Neural cell (in vitro differentiated cells): ENCODE results near the gene ZBTB9. TPM values are rescaled to one million over a fixed set of nuclear protein-coding genes. Genes with fewer than 3 reads are reported as not detected.
A peak's percentile ranks its signal among the peaks of the same experiment; 100 is the strongest.

Experiments
- H2AFZ ChIP-seq: fragments of 200-600, 300-800 bp; sonication (generic), shearing (Covaris generic); 2 replicates; pipeline ENCODE4 v1.6.0; 2014; ENCODE audit warnings: low read depth, mild to moderate bottlenecking, antibody characterized with exemption, low read length, moderate library complexity
- H3F3A ChIP-seq: fragments of 200-600 bp; shearing (Covaris generic); 2 replicates; pipeline ENCODE4 v1.6.1; 2016; ENCODE audit warnings: mild to moderate bottlenecking, moderate library complexity, mixed read lengths, antibody characterized with exemption, low read length; ENCODE audit not compliant: insufficient read depth, poor library complexity, severe bottlenecking
- H3K27ac ChIP-seq: fragments of 200-600, 300-800 bp; sonication (generic), shearing (Covaris generic); 2 replicates; pipeline ENCODE4 v1.5.1; 2014; ENCODE audit warnings: mild to moderate bottlenecking, low read length, moderate library complexity
- H3K27me3 ChIP-seq: fragments of 300-800, 200-600 bp; sonication (generic), shearing (Covaris generic); 2 replicates; pipeline ENCODE4 v1.6.0; 2014; ENCODE audit warnings: mild to moderate bottlenecking, low read depth, low read length, moderate library complexity; ENCODE audit not compliant: insufficient read depth
- H3K36me3 ChIP-seq: fragments of 300-800, 200-600 bp; sonication (generic), shearing (Covaris generic); 2 replicates; pipeline ENCODE4 v1.5.1; 2014; ENCODE audit warnings: mild to moderate bottlenecking, antibody characterized with exemption, low read length, moderate library complexity; ENCODE audit not compliant: insufficient read depth
- H3K4me2 ChIP-seq: fragments of 300-800, 200-600 bp; sonication (generic), shearing (Covaris generic); 2 replicates; pipeline ENCODE4 v1.6.0; 2014; ENCODE audit warnings: mild to moderate bottlenecking, low read length
- H3K4me3 ChIP-seq: fragments of 300-800, 200-600 bp; sonication (generic), shearing (Covaris generic); 2 replicates; pipeline ENCODE4 v1.5.1; 2014; ENCODE audit warnings: mild to moderate bottlenecking, low read length, moderate library complexity
- H3K79me2 ChIP-seq: fragments of 200-600 bp; shearing (Covaris generic); replicated peaks from 2 replicates; pipeline ENCODE4 v1.6.0; 2014; ENCODE audit warnings: mild to moderate bottlenecking, low read length, moderate library complexity; ENCODE audit not compliant: insufficient read depth
- H3K9ac ChIP-seq: fragments of 300-800, 200-600 bp; sonication (generic), shearing (Covaris generic); 2 replicates; pipeline ENCODE4 v1.6.1; 2016; ENCODE audit warnings: mild to moderate bottlenecking, low read length, mixed read lengths
- H3K9me2 ChIP-seq: fragments of 200-600 bp; shearing (Covaris generic); 2 replicates; pipeline ENCODE4 v1.6.1; 2016; ENCODE audit warnings: mild to moderate bottlenecking, low read length, mixed read lengths; ENCODE audit not compliant: insufficient read depth
- H3K9me3 ChIP-seq: fragments of 200-600, 300-800 bp; sonication (generic), shearing (Covaris generic); 2 replicates; pipeline ENCODE4 v1.6.1; 2016; ENCODE audit warnings: mild to moderate bottlenecking, mixed run types, low read length, moderate library complexity, mixed read lengths
- H4K20me1 ChIP-seq: fragments of 200-600 bp; shearing (Covaris generic); 2 replicates; pipeline ENCODE4 v1.6.1; 2016; ENCODE audit warnings: mild to moderate bottlenecking, mixed run types; ENCODE audit not compliant: insufficient read depth
- EP300 ChIP-seq: fragments of 450-650 bp; conservative IDR thresholded peaks from 2 replicates; pipeline ENCODE4 v1.6.1; 2014; ENCODE audit warnings: antibody characterized with exemption, mild to moderate bottlenecking, moderate library complexity; ENCODE audit not compliant: poor library complexity, severe bottlenecking
- EZH2 ChIP-seq: fragments of 200-600, 300-800 bp; shearing (Covaris generic), sonication (generic); IDR thresholded peaks from 2 replicates; pipeline ENCODE4 v1.6.1; 2014; ENCODE audit warnings: antibody characterized with exemption, low read length, borderline replicate concordance, mild to moderate bottlenecking; ENCODE audit not compliant: insufficient read depth, poor library complexity, severe bottlenecking
- MXI1 ChIP-seq: fragments of 450-650 bp; conservative IDR thresholded peaks from 2 replicates; pipeline ENCODE4 v1.6.1; 2014; ENCODE audit warnings: antibody characterized with exemption, mild to moderate bottlenecking; ENCODE audit not compliant: poor library complexity, severe bottlenecking
- POLR2AphosphoS5 ChIP-seq: IDR thresholded peaks from 2 replicates; pipeline ENCODE4 v1.6.1; 2012
- RAD21 ChIP-seq: fragments of 450-650 bp; conservative IDR thresholded peaks from 2 replicates; pipeline ENCODE4 v1.6.1; 2014; ENCODE audit warnings: antibody characterized with exemption, mild to moderate bottlenecking, moderate library complexity
- SMC3 ChIP-seq: fragments of 450-650 bp; conservative IDR thresholded peaks from 2 replicates; pipeline ENCODE4 v1.6.1; 2014; ENCODE audit warnings: antibody characterized with exemption, mild to moderate bottlenecking, moderate library complexity; ENCODE audit not compliant: poor library complexity
- TAF1 ChIP-seq: IDR thresholded peaks from 2 replicates; pipeline ENCODE4 v1.6.1; 2012; ENCODE audit warnings: low read depth
- polyA plus RNA-seq: library from polyadenylated mRNA; depleted of rRNA; stranded (reverse); fragments of >200 nt; gene quantifications from 2 replicates; pipeline ENCODE4 v1.2.3, GENCODE V29; 2014
- TF ChIP-seq, protein P1 (sequence below): IDR thresholded peaks from 2 replicates; pipeline ENCODE4 v1.6.1; 2012; ENCODE audit warnings: borderline replicate concordance
- TF ChIP-seq, protein P2 (sequence below): fragments of 450-650 bp; IDR thresholded peaks from 2 replicates; pipeline ENCODE4 v1.5.1; 2014; ENCODE audit warnings: antibody characterized with exemption, mild to moderate bottlenecking, moderate library complexity; ENCODE audit not compliant: poor library complexity, severe bottlenecking

Gene ZBTB9
- polyA plus RNA-seq, 1 donor from 2014 or later = 7.7 TPM

- Histone ChIP-seq H3K79me2 (peaks cover 42% of the 10 kb centered on the region), H3K4me3 (peak overlapping the region; percentile 87), H3K9me3 (no peaks in the 10 kb centered on the region), H3K4me2 (peak overlapping the region; percentile 95), H2AFZ (no peak overlapping the region), H3F3A (peaks cover 3% of the 10 kb centered on the region), H4K20me1 (no peaks in the 10 kb centered on the region), H3K9me2 (no peaks in the 10 kb centered on the region), H3K36me3 (no peaks in the 10 kb centered on the region), H3K27me3 (no peaks in the 10 kb centered on the region), H3K9ac (peak overlapping the region; percentile 81), H3K27ac (peak overlapping the region; percentile 81)
- TF ChIP-seq, protein P1, sequence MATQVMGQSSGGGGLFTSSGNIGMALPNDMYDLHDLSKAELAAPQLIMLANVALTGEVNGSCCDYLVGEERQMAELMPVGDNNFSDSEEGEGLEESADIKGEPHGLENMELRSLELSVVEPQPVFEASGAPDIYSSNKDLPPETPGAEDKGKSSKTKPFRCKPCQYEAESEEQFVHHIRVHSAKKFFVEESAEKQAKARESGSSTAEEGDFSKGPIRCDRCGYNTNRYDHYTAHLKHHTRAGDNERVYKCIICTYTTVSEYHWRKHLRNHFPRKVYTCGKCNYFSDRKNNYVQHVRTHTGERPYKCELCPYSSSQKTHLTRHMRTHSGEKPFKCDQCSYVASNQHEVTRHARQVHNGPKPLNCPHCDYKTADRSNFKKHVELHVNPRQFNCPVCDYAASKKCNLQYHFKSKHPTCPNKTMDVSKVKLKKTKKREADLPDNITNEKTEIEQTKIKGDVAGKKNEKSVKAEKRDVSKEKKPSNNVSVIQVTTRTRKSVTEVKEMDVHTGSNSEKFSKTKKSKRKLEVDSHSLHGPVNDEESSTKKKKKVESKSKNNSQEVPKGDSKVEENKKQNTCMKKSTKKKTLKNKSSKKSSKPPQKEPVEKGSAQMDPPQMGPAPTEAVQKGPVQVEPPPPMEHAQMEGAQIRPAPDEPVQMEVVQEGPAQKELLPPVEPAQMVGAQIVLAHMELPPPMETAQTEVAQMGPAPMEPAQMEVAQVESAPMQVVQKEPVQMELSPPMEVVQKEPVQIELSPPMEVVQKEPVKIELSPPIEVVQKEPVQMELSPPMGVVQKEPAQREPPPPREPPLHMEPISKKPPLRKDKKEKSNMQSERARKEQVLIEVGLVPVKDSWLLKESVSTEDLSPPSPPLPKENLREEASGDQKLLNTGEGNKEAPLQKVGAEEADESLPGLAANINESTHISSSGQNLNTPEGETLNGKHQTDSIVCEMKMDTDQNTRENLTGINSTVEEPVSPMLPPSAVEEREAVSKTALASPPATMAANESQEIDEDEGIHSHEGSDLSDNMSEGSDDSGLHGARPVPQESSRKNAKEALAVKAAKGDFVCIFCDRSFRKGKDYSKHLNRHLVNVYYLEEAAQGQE = no peak
- no peak for TF ChIP-seq EZH2
- no peak for TF ChIP-seq RAD21
- TF ChIP-seq, protein P2, sequence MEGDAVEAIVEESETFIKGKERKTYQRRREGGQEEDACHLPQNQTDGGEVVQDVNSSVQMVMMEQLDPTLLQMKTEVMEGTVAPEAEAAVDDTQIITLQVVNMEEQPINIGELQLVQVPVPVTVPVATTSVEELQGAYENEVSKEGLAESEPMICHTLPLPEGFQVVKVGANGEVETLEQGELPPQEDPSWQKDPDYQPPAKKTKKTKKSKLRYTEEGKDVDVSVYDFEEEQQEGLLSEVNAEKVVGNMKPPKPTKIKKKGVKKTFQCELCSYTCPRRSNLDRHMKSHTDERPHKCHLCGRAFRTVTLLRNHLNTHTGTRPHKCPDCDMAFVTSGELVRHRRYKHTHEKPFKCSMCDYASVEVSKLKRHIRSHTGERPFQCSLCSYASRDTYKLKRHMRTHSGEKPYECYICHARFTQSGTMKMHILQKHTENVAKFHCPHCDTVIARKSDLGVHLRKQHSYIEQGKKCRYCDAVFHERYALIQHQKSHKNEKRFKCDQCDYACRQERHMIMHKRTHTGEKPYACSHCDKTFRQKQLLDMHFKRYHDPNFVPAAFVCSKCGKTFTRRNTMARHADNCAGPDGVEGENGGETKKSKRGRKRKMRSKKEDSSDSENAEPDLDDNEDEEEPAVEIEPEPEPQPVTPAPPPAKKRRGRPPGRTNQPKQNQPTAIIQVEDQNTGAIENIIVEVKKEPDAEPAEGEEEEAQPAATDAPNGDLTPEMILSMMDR = no peak
- no peak for TF ChIP-seq EP300
- no peak for TF ChIP-seq POLR2AphosphoS5
- TF ChIP-seq MXI1 = no peak
- no peak for TF ChIP-seq TAF1
- no peak for TF ChIP-seq SMC3
Observed at GRCh38 chr6:33429750-33430052, 24.7 kb upstream of the ZBTB9 start.

- H3K9me2 ChIP-seq = no peaks in the 10 kb centered on the region
- H3K9ac ChIP-seq = peak overlapping the region; percentile 81
- no peaks in the 10 kb centered on the region for H3K36me3 ChIP-seq
- peaks cover 42% of the 10 kb centered on the region for H3K79me2 ChIP-seq
- peak overlapping the region; percentile 81 for H3K27ac ChIP-seq
- H3K4me2 ChIP-seq = peak overlapping the region; percentile 96
- no peaks in the 10 kb centered on the region for H4K20me1 ChIP-seq
- H3F3A ChIP-seq = no peaks in the 10 kb centered on the region
- H3K4me3 ChIP-seq = peak overlapping the region; percentile 87
- TF ChIP-seq, protein P1 = no peak
- TF ChIP-seq EP300 (no peak), RAD21 (no peak), MXI1 (no peak), EZH2 (no peak), SMC3 (no peak), POLR2AphosphoS5 (no peak), TAF1 (no peak)
- TF ChIP-seq, protein P2 = no peak
- no peaks in the 10 kb centered on the region for H3K9me3 ChIP-seq
- no peak overlapping the region for H2AFZ ChIP-seq
- H3K27me3 ChIP-seq = no peaks in the 10 kb centered on the region
Observed at GRCh38 chr6:33430334-33430733, 24.0 kb upstream of the ZBTB9 start.
